Gastrocnemius medialis (tissue), 4 donors: Measurements from ENCODE around the gene ATP6V1E1. TPM values are rescaled to one million over a fixed set of nuclear protein-coding genes. Genes with fewer than 3 reads are reported as not detected.
A peak's percentile ranks its signal among the peaks of the same experiment; 100 is the strongest.
"Not testable (repeated sequence)": the region's sequence is repeated elsewhere in the genome, so short reads cannot be mapped to it uniquely, and the experiment has no call there.

ENCODE experiments used
- ATAC-seq, 2 donors: fragments of 150-250 bp; one replicate each; pipeline ENCODE4 v1.9.1; 2016
- DNase-seq, 2 donors: peaks; one replicate each; pipeline ENCODE4 v3.0.0-alpha.2; 2019
- H3K27ac ChIP-seq, 4 donors: fragments of 200-600 bp; sonication (generic); 1 replicate in 1 of 4; 2 replicates in 3 of 4; pipeline ENCODE4 v1.5.1; 2016 to 2018; ENCODE audit warnings: mild to moderate bottlenecking in 2 of 4, moderate library complexity in 1 of 4
- H3K27me3 ChIP-seq, 3 donors: fragments of 200-600 bp; sonication (generic) in 2 of 3; 1 replicate in 1 of 3; 2 replicates in 2 of 3; pipeline versions ENCODE4 v1.5.1 to v1.6.0; 2016 to 2019; ENCODE audit warnings: mild to moderate bottlenecking in 1 of 3, moderate library complexity in 1 of 3
- H3K36me3 ChIP-seq, 2 donors: fragments of 200-600 bp; sonication (generic) in 1 of 2; one replicate each; pipeline ENCODE4 v1.5.1; 2017 to 2018
- H3K4me1 ChIP-seq, 2 donors: fragments of 200-600 bp; sonication (generic) in 1 of 2; one replicate each; pipeline ENCODE4 v1.5.1; 2016 to 2017; ENCODE audit warnings: mild to moderate bottlenecking in 2 of 2
- H3K4me3 ChIP-seq, 4 donors: fragments of 200-600 bp; sonication (generic) in 3 of 4; 1 replicate in 1 of 4; 2 replicates in 3 of 4; pipeline ENCODE4 v1.5.1; 2016 to 2019; ENCODE audit warnings: mild to moderate bottlenecking in 2 of 4
- H3K9me3 ChIP-seq, 3 donors: fragments of 200-600 bp; sonication (generic) in 2 of 3; 1 replicate in 1 of 3; 2 replicates in 2 of 3; pipeline ENCODE4 v1.5.1; 2016 to 2019
- CTCF ChIP-seq, 5 experiments: fragments of 450-650 bp in 3 of 5; fragments of 200-600 bp in 2 of 5; sonication (generic) in 2 of 5; IDR thresholded peaks in 4 of 5; conservative IDR thresholded peaks in 1 of 5; 1 replicate in 4 of 5; 2 replicates in 1 of 5; pipeline ENCODE4 v1.5.1; 2016 to 2019; ENCODE audit warnings: antibody characterized with exemption in 5 of 5, mild to moderate bottlenecking in 3 of 5, moderate library complexity in 3 of 5
- POLR2A ChIP-seq, 2 donors: fragments of 450-650 bp; IDR thresholded peaks; one replicate each; pipeline ENCODE4 v1.6.1; 2017; ENCODE audit warnings: antibody characterized with exemption in 2 of 2, mild to moderate bottlenecking in 2 of 2, moderate library complexity in 2 of 2
- in situ Hi-C, 4 donors: fragments of 200-750 bp; cut with MboI; loops; one replicate each; pipeline versions ENCODE4 v1.15.0 to v1.8.0; 2017; ENCODE audit warnings: low sequenced_read_pairs in 4 of 4
- intact Hi-C: fragments of 100-400 bp; cut with DNase I; formaldehyde crosslinking; loops from one replicate; pipeline ENCODE4 v1.15.1; 2023; ENCODE audit warnings: low total_unique reads
- total RNA-seq, 4 donors: library from RNA; depleted of rRNA; stranded (reverse); fragments of >200 nt; gene quantifications; one replicate each; pipeline versions ENCODE4 v1.1.0 to v1.2.3, GENCODE V29; 2016

Gene ATP6V1E1
- total RNA-seq = 100 to 1,000 TPM; 243 to 279 (median 250) TPM

- Histone ChIP-seq H3K36me3 (peaks cover 0 to 1% of the 10 kb centered on the region in 2 donors), H3K9me3 (no peaks in the 10 kb centered on the region), H3K4me3 (peak within 1 kb of the TSS; percentile 90 to 100 (median 94)), H3K27ac (peak within 1 kb of the TSS; percentile 94 to 99 (median 98)), H3K4me1 (peaks cover 17 to 27% of the 10 kb centered on the region in 2 donors), H3K27me3 (no peaks in the 10 kb centered on the region)
- DNase-seq = peak; percentile 97 to 98
- intact Hi-C loops (loop anchor here (5.0 kb wide), 2 partner anchors 56 to 159 kb away; no protein-coding TSS in a partner anchor), in situ Hi-C loops (loop anchor here in 1 of 4 donors (25.0 kb wide), 1 partner anchor 466 kb away; the partner anchor contains the start of gene HDHD5)
- TF ChIP-seq CTCF (IDR thresholded peaks at IDR 0.05 in 4 of 5, conservative IDR thresholded peaks at IDR 0.05 in 1 of 5) (no peak), POLR2A (IDR thresholded peaks at IDR 0.05) (peak; percentile 90 to 93)
- peak; percentile 96 to 98 for ATAC-seq
Observed at GRCh38 chr22:17628406-17629172, at the start of gene ATP6V1E1. Gene ATP6V1E1 (minus strand): TSS chr22:17628749. CDS start chr22:17628635, 114 bp downstream.

- H3K27ac ChIP-seq = peak overlapping the region in 2 of 4 donors; percentile 1 to 19
- H3K27me3 ChIP-seq = no peaks in the 10 kb centered on the region
- ATAC-seq (no peak), DNase-seq (no peak)
- H3K36me3 ChIP-seq = peaks cover 0 to 4% of the 10 kb centered on the region in 2 donors
- intact Hi-C loops (no loop called here), in situ Hi-C loops (no loop called here)
- no peak overlapping the region for H3K4me3 ChIP-seq
- no peaks in the 10 kb centered on the region for H3K9me3 ChIP-seq
- peaks cover 13 to 41% of the 10 kb centered on the region in 2 donors for H3K4me1 ChIP-seq
- TF ChIP-seq CTCF (IDR thresholded peaks at IDR 0.05 in 4 of 5, conservative IDR thresholded peaks at IDR 0.05 in 1 of 5) (no peak), POLR2A (IDR thresholded peaks at IDR 0.05) (no peak)
Observed at GRCh38 chr22:17675584-17675983, 47.0 kb upstream of the ATP6V1E1 start.

GRCh38 chr22:17674152-17674551, 45.6 kb upstream of the ATP6V1E1 start:
- Histone ChIP-seq H3K4me3 (no peak overlapping the region), H3K27me3 (no peaks in the 10 kb centered on the region), H3K4me1 (peaks cover 13 to 36% of the 10 kb centered on the region in 2 donors), H3K9me3 (no peaks in the 10 kb centered on the region), H3K36me3 (peaks cover 0 to 6% of the 10 kb centered on the region in 2 donors), H3K27ac (peak overlapping the region; percentile 83 to 94 (median 88))
- in situ Hi-C loops (no loop called here), intact Hi-C loops (loop anchor here (5.0 kb wide), 1 partner anchor 102 kb away; no protein-coding TSS in a partner anchor)
- no peak for TF ChIP-seq CTCF (IDR thresholded peaks at IDR 0.05 in 4 of 5, conservative IDR thresholded peaks at IDR 0.05 in 1 of 5)
- no peak for TF ChIP-seq POLR2A (IDR thresholded peaks at IDR 0.05)
- DNase-seq (no peak), ATAC-seq (no peak)

- intact Hi-C loops = loop anchor here (2.0 to 5.0 kb wide), 2 partner anchors 34 to 100 kb away; partner anchors contain the start of gene BCL2L13
- TF ChIP-seq POLR2A (IDR thresholded peaks at IDR 0.05) (no peak), CTCF (IDR thresholded peaks at IDR 0.05 in 4 of 5, conservative IDR thresholded peaks at IDR 0.05 in 1 of 5) (no peak)
- in situ Hi-C loops = no loop called here
- Histone ChIP-seq H3K9me3 (no peaks in the 10 kb centered on the region), H3K4me1 (peaks cover 13 to 36% of the 10 kb centered on the region in 2 donors), H3K4me3 (no peak overlapping the region), H3K27me3 (no peaks in the 10 kb centered on the region), H3K27ac (peak overlapping the region; percentile 83 to 94 (median 88)), H3K36me3 (peaks cover 0 to 6% of the 10 kb centered on the region in 2 donors)
- ATAC-seq (peak; percentile 35 to 50), DNase-seq (no peak)
Observed at GRCh38 chr22:17672417-17672991, 44.0 kb upstream of the ATP6V1E1 start.

- H3K36me3 ChIP-seq, H3K9me3 ChIP-seq, in situ Hi-C loops, H3K4me3 ChIP-seq, H3K27me3 ChIP-seq: not testable (repeated sequence)
- ATAC-seq = peak; percentile 53 to 58
- intact Hi-C loops = loop anchor here (2.0 to 5.0 kb wide), 2 partner anchors 33 to 99 kb away; partner anchors contain the start of gene BCL2L13
- Histone ChIP-seq H3K27ac (peak overlapping the region; percentile 83 to 94 (median 88)), H3K4me1 (peaks cover 13 to 33% of the 10 kb centered on the region in 2 donors)
- peak; percentile 71 to 87 for DNase-seq
Observed at GRCh38 chr22:17671521-17672092, 43.1 kb upstream of the ATP6V1E1 start.
